CD8-positive, alpha-beta memory T cell (primary cell): ENCODE data around the gene PC. TPM values are rescaled to one million over a fixed set of nuclear protein-coding genes. Genes with fewer than 3 reads are reported as not detected.

Experiments
- CTCF ChIA-PET: fragments of 350-600 bp; sonication (Branson Sonifier 250); formaldehyde crosslinking; loops from one replicate; lab custom pipeline; 2021; ENCODE audit warnings: antibody characterized with exemption; lab: Charles Lee
- POLR2A ChIA-PET: fragments of 350-600 bp; sonication (Branson Sonifier 250); formaldehyde crosslinking; loops from one replicate; lab custom pipeline; 2021; ENCODE audit warnings: antibody characterized with exemption; lab: Charles Lee
- DNase-seq, 5 donors: peaks; one replicate each; pipeline versions ENCODE4 v3.0.0 to v3.0.0-alpha.2; 2020 to 2022; ENCODE audit warnings: mixed read lengths in 1 of 5
- H3K27ac ChIP-seq: one replicate; pipeline ENCODE4 v1.7.0; 2013; ENCODE audit warnings: low read depth, mild to moderate bottlenecking, low read length, moderate library complexity
- H3K27me3 ChIP-seq: 2 replicates; pipeline ENCODE4 v1.7.0; 2013; ENCODE audit warnings: low read length, mild to moderate bottlenecking; ENCODE audit not compliant: insufficient read depth, poor library complexity, severe bottlenecking
- H3K36me3 ChIP-seq: 2 replicates; pipeline ENCODE4 v1.7.0; 2013; ENCODE audit warnings: mild to moderate bottlenecking, low read length, moderate library complexity; ENCODE audit not compliant: insufficient read depth
- H3K4me1 ChIP-seq: 2 replicates; pipeline ENCODE4 v1.7.0; 2013; ENCODE audit warnings: mild to moderate bottlenecking, low read length, moderate library complexity; ENCODE audit not compliant: insufficient read depth
- H3K4me3 ChIP-seq: 2 replicates; pipeline ENCODE4 v1.7.0; 2013; ENCODE audit warnings: mild to moderate bottlenecking, low read length
- H3K9me3 ChIP-seq: 2 replicates; pipeline ENCODE4 v1.7.0; 2013; ENCODE audit warnings: mild to moderate bottlenecking, low read length
- H3K27ac Mint-ChIP-seq, 8 donors: one replicate each; pipeline ENCODE4 v1.8.0; 2020 to 2021; ENCODE audit warnings: mixed read lengths in 8 of 8, mild to moderate bottlenecking in 6 of 8, inconsistent platforms in 3 of 8, moderate library complexity in 3 of 8
- H3K27me3 Mint-ChIP-seq, 2 donors: one replicate each; pipeline ENCODE4 v1.8.0; 2020 to 2021; ENCODE audit warnings: mixed read lengths in 2 of 2, mild to moderate bottlenecking in 1 of 2, moderate library complexity in 1 of 2
- H3K36me3 Mint-ChIP-seq, 3 donors: one replicate each; pipeline ENCODE4 v1.8.0; 2020 to 2021; ENCODE audit warnings: mixed read lengths in 3 of 3, inconsistent platforms in 1 of 3, mild to moderate bottlenecking in 1 of 3
- H3K4me1 Mint-ChIP-seq, 3 donors: one replicate each; pipeline ENCODE4 v1.8.0; 2020 to 2021; ENCODE audit warnings: mixed read lengths in 3 of 3, inconsistent platforms in 1 of 3, mild to moderate bottlenecking in 1 of 3
- H3K4me3 Mint-ChIP-seq, 7 donors: one replicate each; pipeline ENCODE4 v1.8.0; 2020 to 2021; ENCODE audit warnings: mixed read lengths in 7 of 7, mild to moderate bottlenecking in 6 of 7, moderate library complexity in 4 of 7, inconsistent platforms in 2 of 7
- H3K9me3 Mint-ChIP-seq, 5 donors: one replicate each; pipeline ENCODE4 v1.8.0; 2020 to 2022; ENCODE audit warnings: mixed read lengths in 5 of 5, mild to moderate bottlenecking in 3 of 5, moderate library complexity in 2 of 5, inconsistent platforms in 1 of 5
- polyA plus RNA-seq: library from polyadenylated mRNA; unstranded; fragments of 300-500 nt; fragmentation: Illumina TruSeq; gene quantifications from one replicate; pipeline ENCODE4 v1.2.3, GENCODE V29; 2021
- total RNA-seq, 2 experiments: library from RNA; stranded (reverse); gene quantifications; one replicate each; pipeline ENCODE4 v1.2.3, GENCODE V29; 2021

PC gene
- total and polyA plus RNA-seq, 3 experiments from 2014 or later = 6.6 to 9.6 (median 8.9) TPM

GRCh38 chr11:66868082-66868725, 90.0 kb downstream of the PC start:
- H3K27ac Mint-ChIP-seq = no peak overlapping the region
- DNase-seq = no peak
- Histone ChIP-seq H3K4me1 (peaks cover 9% of the 10 kb centered on the region), H3K9me3 (no peaks in the 10 kb centered on the region), H3K36me3 (no peaks in the 10 kb centered on the region), H3K27ac (no peak overlapping the region), H3K27me3 (no peaks in the 10 kb centered on the region), H3K4me3 (no peak overlapping the region)
- no peaks in the 10 kb centered on the region for H3K27me3 Mint-ChIP-seq
- H3K9me3 Mint-ChIP-seq = no peaks in the 10 kb centered on the region
- CTCF ChIA-PET = interaction anchor here (1.0 to 1.2 kb wide), 2 partner anchors 13 to 173 kb away, joined by 3 read pairs; no protein-coding TSS in a partner anchor
- POLR2A ChIA-PET = no interaction called here
- H3K4me1 Mint-ChIP-seq = peaks cover 6 to 16% (median 6%) of the 10 kb centered on the region in 3 donors
- H3K36me3 Mint-ChIP-seq = no peaks in the 10 kb centered on the region
- peak overlapping the region in 1 of 7 donors; percentile 51 for H3K4me3 Mint-ChIP-seq

- Mint-ChIP-seq H3K4me1 (peaks cover 6 to 16% (median 6%) of the 10 kb centered on the region in 3 donors), H3K9me3 (no peaks in the 10 kb centered on the region), H3K27ac (peak overlapping the region in 1 of 8 donors; percentile 91), H3K4me3 (no peak overlapping the region), H3K36me3 (no peaks in the 10 kb centered on the region), H3K27me3 (no peaks in the 10 kb centered on the region)
- Histone ChIP-seq H3K9me3 (no peaks in the 10 kb centered on the region), H3K4me3 (no peak overlapping the region), H3K36me3 (no peaks in the 10 kb centered on the region), H3K27me3 (no peaks in the 10 kb centered on the region), H3K4me1 (peaks cover 9% of the 10 kb centered on the region), H3K27ac (no peak overlapping the region)
- ChIA-PET POLR2A (no interaction called here), CTCF (interaction anchor here (1.0 to 1.2 kb wide), 3 partner anchors 14 to 172 kb away, joined by 3 to 4 read pairs (median 3); no protein-coding TSS in a partner anchor)
- DNase-seq = no peak
These were observed 90.7 kb downstream of the PC start for GRCh38 chr11:66867425-66868040.

GRCh38 chr11:66866511-66866986, 91.6 kb downstream of the PC start:
- Histone ChIP-seq H3K27ac (no peak overlapping the region), H3K4me3 (no peak overlapping the region), H3K4me1 (peaks cover 9% of the 10 kb centered on the region), H3K9me3 (no peaks in the 10 kb centered on the region), H3K27me3 (no peaks in the 10 kb centered on the region), H3K36me3 (no peaks in the 10 kb centered on the region)
- Mint-ChIP-seq H3K4me1 (peaks cover 6 to 16% (median 6%) of the 10 kb centered on the region in 3 donors), H3K36me3 (no peaks in the 10 kb centered on the region), H3K4me3 (peak overlapping the region in 1 of 7 donors; percentile 52), H3K9me3 (no peaks in the 10 kb centered on the region), H3K27me3 (no peaks in the 10 kb centered on the region), H3K27ac (no peak overlapping the region)
- no peak for DNase-seq
- ChIA-PET CTCF (interaction anchor here (1.2 kb wide), 1 partner anchor 32 kb away, joined by 4 read pairs; no protein-coding TSS in a partner anchor), POLR2A (no interaction called here)

GRCh38 chr11:66866007-66866406, 92.2 kb downstream of the PC start:
- CTCF ChIA-PET = no interaction called here

GRCh38 chr11:66864924-66865697, 93.1 kb downstream of the PC start:
- Mint-ChIP-seq H3K27me3 (no peaks in the 10 kb centered on the region), H3K4me1 (peaks cover 6 to 16% (median 6%) of the 10 kb centered on the region in 3 donors), H3K36me3 (no peaks in the 10 kb centered on the region), H3K4me3 (no peak overlapping the region), H3K27ac (no peak overlapping the region), H3K9me3 (no peaks in the 10 kb centered on the region)
- Histone ChIP-seq H3K9me3 (no peaks in the 10 kb centered on the region), H3K27me3 (no peaks in the 10 kb centered on the region), H3K4me3 (no peak overlapping the region), H3K27ac (no peak overlapping the region), H3K4me1 (peaks cover 9% of the 10 kb centered on the region), H3K36me3 (no peaks in the 10 kb centered on the region)
- ChIA-PET POLR2A (no interaction called here), CTCF (interaction anchor here (1.0 kb wide), 1 partner anchor 33 kb away, joined by 3 read pairs; no protein-coding TSS in a partner anchor)
- DNase-seq = no peak

More at GRCh38 chr11:66866007-66866406, 92.2 kb downstream of the PC start:
- Histone ChIP-seq H3K4me1 (peaks cover 9% of the 10 kb centered on the region), H3K4me3 (no peak overlapping the region), H3K27ac (no peak overlapping the region), H3K36me3 (no peaks in the 10 kb centered on the region), H3K27me3 (no peaks in the 10 kb centered on the region), H3K9me3 (no peaks in the 10 kb centered on the region)
- Mint-ChIP-seq H3K27me3 (no peaks in the 10 kb centered on the region), H3K36me3 (no peaks in the 10 kb centered on the region), H3K4me3 (no peak overlapping the region), H3K9me3 (no peaks in the 10 kb centered on the region), H3K27ac (no peak overlapping the region), H3K4me1 (peaks cover 6 to 16% (median 6%) of the 10 kb centered on the region in 3 donors)
- DNase-seq = no peak
- POLR2A ChIA-PET = no interaction called here

- Mint-ChIP-seq H3K36me3 (no peaks in the 10 kb centered on the region), H3K27me3 (no peaks in the 10 kb centered on the region), H3K4me1 (peaks cover 6 to 15% (median 6%) of the 10 kb centered on the region in 3 donors), H3K9me3 (no peaks in the 10 kb centered on the region), H3K27ac (no peak overlapping the region), H3K4me3 (no peak overlapping the region)
- Histone ChIP-seq H3K9me3 (no peaks in the 10 kb centered on the region), H3K27me3 (no peaks in the 10 kb centered on the region), H3K36me3 (no peaks in the 10 kb centered on the region), H3K27ac (no peak overlapping the region), H3K4me1 (peaks cover 9% of the 10 kb centered on the region), H3K4me3 (no peak overlapping the region)
- no peak for DNase-seq
- ChIA-PET CTCF (no interaction called here), POLR2A (no interaction called here)
These were observed 93.8 kb downstream of the PC start for GRCh38 chr11:66864172-66864901.

GRCh38 chr11:66863428-66864125, 94.6 kb downstream of the PC start:
- H3K27me3 Mint-ChIP-seq = no peaks in the 10 kb centered on the region
- peaks cover 2 to 7% (median 3%) of the 10 kb centered on the region in 3 donors for H3K4me1 Mint-ChIP-seq
- no peaks in the 10 kb centered on the region for H3K36me3 Mint-ChIP-seq
- Histone ChIP-seq H3K4me3 (no peak overlapping the region), H3K27ac (no peak overlapping the region), H3K9me3 (no peaks in the 10 kb centered on the region), H3K27me3 (no peaks in the 10 kb centered on the region), H3K36me3 (no peaks in the 10 kb centered on the region), H3K4me1 (peaks cover 4% of the 10 kb centered on the region)
- ChIA-PET CTCF (no interaction called here), POLR2A (no interaction called here)
- H3K4me3 Mint-ChIP-seq = no peak overlapping the region
- H3K9me3 Mint-ChIP-seq = no peaks in the 10 kb centered on the region
- H3K27ac Mint-ChIP-seq = peak overlapping the region in 1 of 8 donors; percentile 27
- no peak for DNase-seq
